ENCODE data around the gene CACNA2D2. TPM values are rescaled to one million over a fixed set of nuclear protein-coding genes. Genes with fewer than 3 reads are reported as not detected.

Gene CACNA2D2
- total and polyA plus RNA-seq, 2 of the 4 experiments (the other 2 are of a cell fraction), result 0.15 TPM; not detected in 1

DNA sequence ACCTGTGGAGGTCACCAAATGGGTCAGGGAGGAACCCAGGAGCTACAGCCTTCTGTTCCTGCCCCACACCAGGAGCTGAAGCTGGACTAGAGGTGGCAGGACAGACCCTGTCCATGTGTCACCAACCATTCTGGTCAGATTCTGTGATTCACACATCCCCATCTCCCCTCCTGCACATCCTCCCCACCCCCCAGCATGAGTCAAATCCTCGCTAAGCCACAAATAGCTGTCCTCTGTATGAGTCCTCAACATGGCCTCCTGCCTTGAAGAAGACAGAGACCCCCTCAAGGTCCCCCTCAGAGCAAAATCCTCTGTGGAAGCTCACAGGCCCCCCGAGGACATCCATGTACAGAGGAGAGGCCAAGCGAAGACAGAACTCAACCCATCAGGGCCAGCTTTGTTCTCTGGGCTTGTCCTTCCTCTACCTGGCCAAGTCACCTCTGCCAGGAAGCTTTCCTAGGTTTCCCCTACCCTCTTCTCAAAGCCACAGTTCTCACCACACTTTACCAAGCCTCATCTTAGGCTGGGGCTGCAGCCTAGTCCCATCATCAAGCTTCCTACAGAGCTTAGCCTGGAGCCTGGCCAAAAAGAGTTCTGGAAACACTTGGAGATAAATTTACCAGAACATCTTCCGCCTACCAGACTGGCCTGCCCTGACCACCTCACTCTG lies 17.1 kb downstream of the CACNA2D2 start:
- H3K4ac ChIP-seq (ENCODE audit: low read depth, low read length), result no peak overlapping the region
- no peaks in the 10 kb centered on the region for H4K20me1 ChIP-seq (ENCODE audit: insufficient read depth, low read length)
- H3K36me3 ChIP-seq (ENCODE audit: control insufficient read depth, insufficient read depth, low read length), result no peaks in the 10 kb centered on the region
- ChIA-PET CTCF (no interaction called here), POLR2A (ENCODE audit: unreplicated experiment) (interaction anchor here (0.6 kb wide), 1 partner anchor 54 kb away, joined by 3 read pairs; no protein-coding TSS in a partner anchor)
- H3K4me2 ChIP-seq (ENCODE audit: low read depth, low read length), result no peak overlapping the region
- no peak overlapping the region for H2AK5ac ChIP-seq (ENCODE audit: low read depth, low read length)
- H2AK9ac ChIP-seq (replicated peaks; ENCODE audit: low read depth, low read length, poor library complexity), result peak overlapping the region; percentile 45
- no peak overlapping the region for H3K14ac ChIP-seq (replicated peaks; ENCODE audit: low read depth, low read length)
- TF ChIP-seq SMC3 (IDR thresholded peaks at IDR 0.05; ENCODE audit: low read depth, low read length), result no peak
- no peak for TF ChIP-seq RAD21 (IDR thresholded peaks at IDR 0.05; ENCODE audit: low read length)
- no peak for TF ChIP-seq NFE2L2 (IDR thresholded peaks at IDR 0.05; ENCODE audit: low read depth, low read length)
- no peak for TF ChIP-seq RFX5 (IDR thresholded peaks at IDR 0.05; ENCODE audit: low read depth, low read length)
- no peak overlapping the region for H2BK5ac ChIP-seq (ENCODE audit: low read depth, low read length, poor library complexity, severe bottlenecking)
- no peak overlapping the region for H3K56ac ChIP-seq (ENCODE audit: extremely low read depth, insufficient read depth, low read length)
- no peak overlapping the region for H3K9ac ChIP-seq (ENCODE audit: low read depth, low read length)
- no peaks in the 10 kb centered on the region for H3K9me3 ChIP-seq (ENCODE audit: control insufficient read depth, insufficient read depth, low read length)
- H3K9me1 ChIP-seq (ENCODE audit: insufficient read depth, low read length), result no peaks in the 10 kb centered on the region
- peaks cover 24% of the 10 kb centered on the region for H3K27me3 ChIP-seq (ENCODE audit: control insufficient read depth, insufficient read depth, low read length)
- WGBS, 2 experiments (ENCODE audit: extremely low coverage in 2 of 2, insufficient read length in 1 of 2), result 86% methylated on average over 2 of the region's 4 CpGs; no CpG with 5 or more reads in 1 of the 2 experiments
- ATAC-seq (ENCODE audit: low read depth), result no peak
- dilution Hi-C loops (cut with HindIII; ENCODE audit: low sequenced_read_pairs, unreplicated experiment) (no loop called here), in situ Hi-C loops (cut with MboI; ENCODE audit: low sequenced_read_pairs) (no loop called here), intact Hi-C loops (cut with micrococcal nuclease) (no loop called here)
- H2BK15ac ChIP-seq (ENCODE audit: low read depth, low read length), result no peak overlapping the region
- BruUV-seq (replicated peaks), result no TSS peak
- no peaks in the 10 kb centered on the region for H3K4me1 ChIP-seq (ENCODE audit: control insufficient read depth, insufficient read depth, low read length)
- no peak overlapping the region for H4K5ac ChIP-seq (ENCODE audit: low read depth, low read length)
- no peaks in the 10 kb centered on the region for H3K79me1 ChIP-seq (ENCODE audit: low read depth in 1 of 2, low read length in 2 of 2)
- H4K8ac ChIP-seq (ENCODE audit: low read depth in 2 of 2, low read length in 2 of 2), result no peak overlapping the region
- peak overlapping the region; percentile 41 for H2AFZ ChIP-seq (replicated peaks; ENCODE audit: low read length, poor library complexity)
- no peak overlapping the region for H2BK120ac ChIP-seq (ENCODE audit: low read depth, low read length)
- H2BK20ac ChIP-seq (ENCODE audit: low read depth, low read length), result no peak overlapping the region
- no peak overlapping the region for H3K27ac ChIP-seq (ENCODE audit: insufficient read depth, low read length)
- DNase-seq, result peak; percentile 17
- no peak overlapping the region for H3K23ac ChIP-seq (ENCODE audit: low read depth, low read length)
- H3K18ac ChIP-seq (ENCODE audit: low read depth, low read length), result no peak overlapping the region
- no peak overlapping the region for H4K91ac ChIP-seq (ENCODE audit: insufficient read depth, low read depth, low read length)
- no peak overlapping the region for H3K4me3 ChIP-seq (ENCODE audit: insufficient read depth, low read depth, low read length)
